CD4-positive, alpha-beta T cell (primary cell): ENCODE data around the gene APIP. TPM values are rescaled to one million over a fixed set of nuclear protein-coding genes. Genes with fewer than 3 reads are reported as not detected.

Experiments
- ATAC-seq: fragments of 200-7000 bp; cut with Tn5 transposase; one replicate; pipeline ENCODE4 v1.10.0; 2022; ENCODE audit warnings: mild to moderate bottlenecking; ENCODE audit not compliant: poor library complexity
- CTCF ChIA-PET: fragments of 350-600 bp; sonication (Branson Sonifier 250); formaldehyde crosslinking; loops from one replicate; lab custom pipeline; 2021; ENCODE audit warnings: antibody characterized with exemption, inconsistent platforms; lab: Charles Lee
- POLR2A ChIA-PET: fragments of 350-600 bp; sonication (Branson Sonifier 250); formaldehyde crosslinking; loops from one replicate; lab custom pipeline; 2021; ENCODE audit warnings: antibody characterized with exemption, inconsistent platforms; lab: Charles Lee
- DNase-seq, 14 experiments: peaks; one replicate each; pipeline ENCODE4 v3.0.0-alpha.2; 2013 to 2020; ENCODE audit warnings: mixed read lengths in 2 of 14
- H3K27ac ChIP-seq, 2 donors: one replicate each; pipeline versions ENCODE4 v1.5.1 to v1.7.0; 2013; ENCODE audit warnings: low read length in 2 of 2, low read depth in 1 of 2, mild to moderate bottlenecking in 1 of 2
- H3K27me3 ChIP-seq, 2 experiments: 1 replicate in 1 of 2; 2 replicates in 1 of 2; pipeline versions ENCODE4 v1.6.1 to v1.7.0; 2013; ENCODE audit warnings: low read length in 2 of 2, control low read depth in 1 of 2, mild to moderate bottlenecking in 1 of 2, moderate library complexity in 1 of 2; ENCODE audit not compliant: insufficient read depth in 2 of 2, control insufficient read depth in 1 of 2
- H3K36me3 ChIP-seq: one replicate; pipeline ENCODE4 v1.6.1; 2013; ENCODE audit warnings: low read length, control low read depth; ENCODE audit not compliant: insufficient read depth
- H3K4me1 ChIP-seq: one replicate; pipeline ENCODE4 v1.6.1; 2013; ENCODE audit warnings: low read length, control low read depth; ENCODE audit not compliant: insufficient read depth
- H3K4me3 ChIP-seq: one replicate; pipeline ENCODE4 v1.5.1; 2013; ENCODE audit warnings: mild to moderate bottlenecking, low read length, moderate library complexity
- H3K9me3 ChIP-seq, 2 experiments: 1 replicate in 1 of 2; 2 replicates in 1 of 2; pipeline versions ENCODE4 v1.6.1 to v1.7.0; 2013; ENCODE audit warnings: low read length in 2 of 2, mild to moderate bottlenecking in 2 of 2, control low read depth in 1 of 2, moderate library complexity in 1 of 2; ENCODE audit not compliant: control insufficient read depth in 1 of 2, insufficient read depth in 1 of 2
- H3K27ac Mint-ChIP-seq: one replicate; pipeline ENCODE4 v1.8.0; 2020; ENCODE audit warnings: mixed read lengths
- H3K27me3 Mint-ChIP-seq: one replicate; pipeline ENCODE4 v1.8.0; 2021; ENCODE audit warnings: mixed read lengths
- H3K36me3 Mint-ChIP-seq: one replicate; pipeline ENCODE4 v1.8.0; 2021; ENCODE audit warnings: low read depth, mixed read lengths
- H3K4me1 Mint-ChIP-seq: one replicate; pipeline ENCODE4 v1.8.0; 2021; ENCODE audit warnings: low read depth, mixed read lengths
- H3K4me3 Mint-ChIP-seq: one replicate; pipeline ENCODE4 v1.8.0; 2020; ENCODE audit warnings: mild to moderate bottlenecking, mixed read lengths
- H3K9me3 Mint-ChIP-seq: one replicate; pipeline ENCODE4 v1.8.0; 2020; ENCODE audit warnings: mixed read lengths
- CTCF ChIP-seq: fragments of 200-600 bp; IDR thresholded peaks from one replicate; pipeline ENCODE4 v1.8.0; 2022; ENCODE audit warnings: antibody characterized with exemption, mild to moderate bottlenecking
- intact Hi-C, 2 experiments: fragments of 100-400 bp; cut with DNase I in 1 of 2; cut with micrococcal nuclease in 1 of 2; formaldehyde crosslinking; loops; one replicate each; pipeline versions ENCODE4 v1.15.1 to v1.9.0; 2023 to 2025; cut with DNase I, micrococcal nuclease
- total RNA-seq, 174 experiments: library from RNA in 2 of 174; stranded (reverse) in 2 of 174; gene quantifications; one replicate each; pipeline ENCODE4 v1.2.3 and lab custom pipeline; 2021 to 2026

The APIP gene
- total RNA-seq, 2 experiments from 2014 or later = 7.1 to 8.3 TPM

- Mint-ChIP-seq H3K4me3 (no peak overlapping the region), H3K27me3 (no peaks in the 10 kb centered on the region), H3K4me1 (peaks cover 32% of the 10 kb centered on the region), H3K36me3 (peaks cover 30% of the 10 kb centered on the region), H3K27ac (no peak overlapping the region), H3K9me3 (no peaks in the 10 kb centered on the region)
- no peak overlapping the region for H3K4me3 ChIP-seq
- H3K27me3 ChIP-seq = no peaks in the 10 kb centered on the region
- no peak overlapping the region for H3K27ac ChIP-seq
- POLR2A ChIA-PET = no interaction called here
- intact Hi-C loops = loop anchor here in 1 of 2 experiments (10.0 kb wide), 3 partner anchors 1137 to 1877 kb away; partner anchors contain the start of genes COMMD9, FBXO3 and TCP11L1
- no peaks in the 10 kb centered on the region for H3K9me3 ChIP-seq
- CTCF ChIA-PET = no interaction called here
- ATAC-seq (no peak), DNase-seq (no peak)
- H3K36me3 ChIP-seq = no peaks in the 10 kb centered on the region
- TF ChIP-seq CTCF = no peak
- peaks cover 16% of the 10 kb centered on the region for H3K4me1 ChIP-seq
Observed at GRCh38 chr11:34911676-34912075, 4.5 kb downstream of the APIP start.

- H3K4me1 ChIP-seq = peaks cover 15% of the 10 kb centered on the region
- no peak overlapping the region for H3K4me3 ChIP-seq
- DNase-seq (no peak), ATAC-seq (no peak)
- no peak overlapping the region for H3K27ac ChIP-seq
- Mint-ChIP-seq H3K36me3 (peaks cover 34% of the 10 kb centered on the region), H3K27me3 (no peaks in the 10 kb centered on the region), H3K4me1 (peaks cover 29% of the 10 kb centered on the region), H3K27ac (no peak overlapping the region), H3K4me3 (no peak overlapping the region), H3K9me3 (no peaks in the 10 kb centered on the region)
- POLR2A ChIA-PET = no interaction called here
- no peak for TF ChIP-seq CTCF
- CTCF ChIA-PET = no interaction called here
- H3K36me3 ChIP-seq = no peaks in the 10 kb centered on the region
- no peaks in the 10 kb centered on the region for H3K27me3 ChIP-seq
- intact Hi-C loops = loop anchor here in 1 of 2 experiments (10.0 kb wide), 3 partner anchors 1136 to 1876 kb away; partner anchors contain the start of genes COMMD9, FBXO3 and TCP11L1
- no peaks in the 10 kb centered on the region for H3K9me3 ChIP-seq
Observed at GRCh38 chr11:34910817-34911216, 5.4 kb downstream of the APIP start.

- no peaks in the 10 kb centered on the region for H3K9me3 ChIP-seq
- Mint-ChIP-seq H3K4me1 (peaks cover 25% of the 10 kb centered on the region), H3K27ac (no peak overlapping the region), H3K4me3 (no peak overlapping the region), H3K27me3 (no peaks in the 10 kb centered on the region), H3K36me3 (peaks cover 30% of the 10 kb centered on the region), H3K9me3 (no peaks in the 10 kb centered on the region)
- H3K27me3 ChIP-seq = no peaks in the 10 kb centered on the region
- H3K4me1 ChIP-seq = peaks cover 7% of the 10 kb centered on the region
- ChIA-PET POLR2A (no interaction called here), CTCF (no interaction called here)
- no peak overlapping the region for H3K27ac ChIP-seq
- intact Hi-C loops = loop anchor here in 1 of 2 experiments (10.0 kb wide), 3 partner anchors 1135 to 1875 kb away; partner anchors contain the start of genes COMMD9, FBXO3 and TCP11L1
- ATAC-seq (no peak), DNase-seq (no peak)
- no peak overlapping the region for H3K4me3 ChIP-seq
- H3K36me3 ChIP-seq = no peaks in the 10 kb centered on the region
- TF ChIP-seq CTCF = no peak
Observed at GRCh38 chr11:34909955-34910354, 6.2 kb downstream of the APIP start.
